Melanocyte of skin (primary cell): Measurements from ENCODE around the gene PRCD. TPM values are rescaled to one million over a fixed set of nuclear protein-coding genes. Genes with fewer than 3 reads are reported as not detected.

Experiments
- small RNA-seq, 2 donors: library from RNA; depleted of rRNA; stranded (forward); fragments of <200 nt; gene quantifications; one replicate each; pipeline ENCODE3, GENCODE V24; 2012
- total RNA-seq, 2 donors: library from RNA; depleted of rRNA; stranded (reverse); fragments of >200 nt; gene quantifications; 2 replicates each; pipeline ENCODE4 v1.2.3, GENCODE V29; 2012

Gene PRCD
- 1 to 10 TPM; 6.7 to 8.6 TPM for total RNA-seq

GRCh38 chr17:76539631-76540271, at the start of gene PRCD:
Gene PRCD (plus strand): TSS chr17:76540044. CDS start chr17:76540142, 98 bp downstream.

GRCh38 chr17:76501018-76501826, 38.6 kb upstream of the PRCD start, which contains the start of gene RHBDF2:
Gene RHBDF2 (minus strand): TSS chr17:76501423. CDS start chr17:76481524, 19,899 bp downstream.

GRCh38 chr17:76537578-76538280, 2.1 kb upstream of the PRCD start, which contains the start of gene CYGB:
Gene CYGB (minus strand): TSS chr17:76537709. CDS start chr17:76537542, 167 bp downstream.

GRCh38 chr17:76585649-76586593, 46.1 kb downstream of the PRCD start, which contains the start of gene ST6GALNAC2:
Gene ST6GALNAC2 (minus strand): TSS chr17:76585860. CDS start chr17:76585808, 52 bp downstream.

Small RNA genes lying within 50 kb of the gene (small RNA-seq; reads per million reads assigned to genes)
- gene SNORD1A: 0 reads per million in 2 donors
- 2,961 to 3,301 reads per million in 2 donors for gene SNORD1B

Other genes with a start within 250 kb of the PRCD start
- 1 to 10 TPM; 1.0 to 1.3 TPM for gene QRICH2, start 231.8 kb upstream of the PRCD start, total RNA-seq
- 10 to 100 TPM; 37.9 to 61.6 TPM for gene PRPSAP1, start 186.1 kb upstream of the PRCD start, total RNA-seq
- 10 to 100 TPM; 28.6 to 93.2 TPM for gene SPHK1, start 155.4 kb upstream of the PRCD start, total RNA-seq
- gene UBE2O, start 86.9 kb upstream of the PRCD start, total RNA-seq: 10 to 100 TPM; 31.0 to 31.7 TPM
- gene AANAT, start 72.4 kb upstream of the PRCD start, total RNA-seq: not detected
- gene RHBDF2, start 38.6 kb upstream of the PRCD start, total RNA-seq: 10 to 100 TPM; 19.6 to 27.0 TPM
- gene CYGB, start 2.3 kb upstream of the PRCD start, total RNA-seq: 100 to 1,000 TPM in 1 of 2 donors, 10 to 100 TPM in 1; 58.8 to 118 TPM
- gene ST6GALNAC2, start 45.8 kb downstream of the PRCD start, total RNA-seq: 100 to 1,000 TPM in 1 of 2 donors, 10 to 100 TPM in 1; 64.3 to 149 TPM
- gene ST6GALNAC1, start 103.7 kb downstream of the PRCD start, total RNA-seq: not detected
- 10 to 100 TPM; 51.6 to 52.9 TPM for gene MXRA7, start 170.9 kb downstream of the PRCD start, total RNA-seq
- 10 to 100 TPM; 10.3 to 24.3 TPM for gene JMJD6, start 186.6 kb downstream of the PRCD start, total RNA-seq
- 10 to 100 TPM; 27.9 to 39.3 TPM for gene METTL23, start 186.8 kb downstream of the PRCD start, total RNA-seq
- gene SRSF2, start 197.3 kb downstream of the PRCD start, total RNA-seq: 100 to 1,000 TPM; 109 to 245 TPM
- gene MFSD11, start 198.1 kb downstream of the PRCD start, total RNA-seq: 10 to 100 TPM; 17.3 to 29.3 TPM